WTC11 (cell line): ENCODE measurements around the gene FAM163A. TPM values are rescaled to one million over a fixed set of nuclear protein-coding genes. Genes with fewer than 3 reads are reported as not detected.

Experiments used
- ATAC-seq: fragments of 200-7000 bp; cut with Tn5 transposase; 2 replicates; pipeline ENCODE4 v1.10.0; 2021; ENCODE audit warnings: mild to moderate bottlenecking, moderate library complexity
- CTCF ChIA-PET: fragments of 300-600 bp; sonication (Branson Sonifier 250); formaldehyde crosslinking; loops from one replicate; lab custom pipeline; 2021; ENCODE audit warnings: antibody characterized with exemption; lab: Charles Lee
- POLR2A ChIA-PET: fragments of 350-600 bp; sonication (Branson Sonifier 250); formaldehyde crosslinking; loops from one replicate; lab custom pipeline; 2021; ENCODE audit warnings: antibody characterized with exemption; lab: Charles Lee
- DNase-seq: peaks from one replicate; pipeline ENCODE4 v3.0.0; 2021; ENCODE audit warnings: low spot score
- H3K27ac Mint-ChIP-seq: 2 replicates; pipeline ENCODE4 v1.8.0; 2021; ENCODE audit warnings: mixed read lengths
- H3K27me3 Mint-ChIP-seq: 2 replicates; pipeline ENCODE4 v1.8.0; 2021; ENCODE audit warnings: low read depth, mild to moderate bottlenecking, moderate library complexity, mixed read lengths
- H3K36me3 Mint-ChIP-seq: 2 replicates; pipeline ENCODE4 v1.8.0; 2021; ENCODE audit warnings: mixed read lengths
- H3K4me1 Mint-ChIP-seq: 2 replicates; pipeline ENCODE4 v1.8.0; 2022; ENCODE audit warnings: mixed read lengths
- H3K4me3 Mint-ChIP-seq: 2 replicates; pipeline ENCODE4 v1.8.0; 2021; ENCODE audit warnings: mild to moderate bottlenecking, moderate library complexity, mixed read lengths
- H3K9me3 Mint-ChIP-seq: 2 replicates; pipeline ENCODE4 v1.8.0; 2021; ENCODE audit warnings: mixed read lengths
- AFF4 ChIP-seq: sonication (generic); formaldehyde crosslinking; IDR thresholded peaks from 2 replicates; pipeline ENCODE4 v1.8.1; 2023; ENCODE audit warnings: mild to moderate bottlenecking, missing genetic modification reagents, borderline replicate concordance
- CDX4 ChIP-seq: fragments of 250-450 bp; sonication (Bioruptor Pico); IDR thresholded peaks from 2 replicates; pipeline ENCODE4 v1.9.0; 2021; ENCODE audit warnings: moderate library complexity, mild to moderate bottlenecking, inconsistent platforms, borderline replicate concordance
- CREM ChIP-seq: sonication (generic); formaldehyde crosslinking; IDR thresholded peaks from 2 replicates; pipeline ENCODE4 v1.8.1; 2022; ENCODE audit warnings: mild to moderate bottlenecking, missing genetic modification reagents, moderate library complexity
- FOXP1 ChIP-seq: sonication (generic); formaldehyde crosslinking; IDR thresholded peaks from 2 replicates; pipeline ENCODE4 v1.8.0; 2022; ENCODE audit warnings: missing genetic modification reagents, mild to moderate bottlenecking, moderate library complexity, borderline replicate concordance
- GABPB1 ChIP-seq: sonication (generic); formaldehyde crosslinking; IDR thresholded peaks from 2 replicates; pipeline ENCODE4 v1.8.1; 2023; ENCODE audit warnings: mild to moderate bottlenecking, missing genetic modification reagents
- JUN ChIP-seq: sonication (generic); formaldehyde crosslinking; IDR thresholded peaks from 2 replicates; pipeline ENCODE4 v1.8.0; 2023; ENCODE audit warnings: mild to moderate bottlenecking, missing genetic modification reagents
- KAT7 ChIP-seq: sonication (generic); formaldehyde crosslinking; IDR thresholded peaks from 2 replicates; pipeline ENCODE4 v1.8.1; 2023; ENCODE audit warnings: missing genetic modification reagents, mild to moderate bottlenecking, borderline replicate concordance
- MLX ChIP-seq: sonication (generic); formaldehyde crosslinking; IDR thresholded peaks from 2 replicates; pipeline ENCODE4 v1.8.1; 2023; ENCODE audit warnings: mild to moderate bottlenecking, missing genetic modification reagents, moderate library complexity
- MXD4 ChIP-seq: fragments of 250-450 bp; sonication (Bioruptor Pico); IDR thresholded peaks from 2 replicates; pipeline ENCODE4 v1.8.0; 2021; ENCODE audit warnings: mild to moderate bottlenecking, moderate library complexity, borderline replicate concordance
- OVOL2 ChIP-seq: fragments of 250-450 bp; sonication (Bioruptor Pico); IDR thresholded peaks from 2 replicates; pipeline ENCODE4 v1.9.0; 2021; ENCODE audit warnings: mild to moderate bottlenecking, borderline replicate concordance
- SMAD4 ChIP-seq: sonication (generic); formaldehyde crosslinking; IDR thresholded peaks from 2 replicates; pipeline ENCODE4 v1.8.0; 2022; ENCODE audit warnings: mild to moderate bottlenecking, missing genetic modification reagents
- TEAD1 ChIP-seq: sonication (generic); formaldehyde crosslinking; IDR thresholded peaks from 2 replicates; pipeline ENCODE4 v1.8.0; 2022; ENCODE audit warnings: mild to moderate bottlenecking, missing genetic modification reagents
- ZNF263 ChIP-seq: sonication (generic); formaldehyde crosslinking; IDR thresholded peaks from 2 replicates; pipeline ENCODE4 v1.8.1; 2022; ENCODE audit warnings: low read depth, mild to moderate bottlenecking, moderate library complexity, missing genetic modification reagents
- ZNF425 ChIP-seq: fragments of 250-450 bp; sonication (Bioruptor Pico); conservative IDR thresholded peaks from 2 replicates; pipeline ENCODE4 v1.9.0; 2021; ENCODE audit warnings: mild to moderate bottlenecking
- ZSCAN18 ChIP-seq: fragments of 250-450 bp; sonication (Bioruptor Pico); IDR thresholded peaks from 2 replicates; pipeline ENCODE4 v2.1.2; 2022; ENCODE audit warnings: mild to moderate bottlenecking, moderate library complexity
- total RNA-seq: library from RNA; stranded (reverse); gene quantifications from 3 replicates; pipeline ENCODE4 v1.2.3, GENCODE V29; 2021
- TF ChIP-seq, protein P1 (sequence below): sonication (generic); formaldehyde crosslinking; IDR thresholded peaks from 2 replicates; pipeline ENCODE4 v1.8.0; 2022; ENCODE audit warnings: mild to moderate bottlenecking, missing genetic modification reagents
- TF ChIP-seq, protein P2 (sequence below): sonication (generic); formaldehyde crosslinking; IDR thresholded peaks from 2 replicates; pipeline ENCODE4 v1.8.1; 2022; ENCODE audit warnings: low read depth, mild to moderate bottlenecking, moderate library complexity, missing genetic modification reagents, borderline replicate concordance

Gene FAM163A
- total RNA-seq, 1 experiment from 2014 or later, result 0.07 TPM

DNA sequence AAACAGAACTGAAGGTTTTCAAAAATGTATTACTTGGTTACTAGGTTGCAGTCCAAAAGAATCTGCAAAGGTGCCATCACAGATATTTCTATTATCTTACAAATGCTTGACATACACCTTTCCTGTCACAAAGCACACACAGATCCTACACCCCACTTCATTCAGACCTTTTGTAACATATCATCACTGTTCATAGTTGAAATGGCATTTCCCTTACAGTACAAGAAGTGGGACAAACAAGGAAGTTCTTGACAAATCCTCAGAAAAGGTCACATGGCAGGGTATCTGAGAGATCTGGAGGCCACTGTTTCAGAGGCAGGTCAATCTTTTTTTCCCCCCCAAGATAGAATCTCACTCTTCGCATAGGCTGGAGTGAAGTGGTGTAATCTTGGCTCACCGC lies 113.2 kb downstream of the FAM163A start:
- Mint-ChIP-seq H3K27me3 (no peaks in the 10 kb centered on the region), H3K4me3 (no peak overlapping the region), H3K4me1 (no peaks in the 10 kb centered on the region), H3K36me3 (no peaks in the 10 kb centered on the region), H3K27ac (no peak overlapping the region), H3K9me3 (no peaks in the 10 kb centered on the region)
- POLR2A ChIA-PET, result no interaction called here
- CTCF ChIA-PET, result no interaction called here
- TF ChIP-seq MXD4 (no peak), FOXP1 (CRISPR knock-in tag) (no peak), GABPB1 (no peak), KAT7 (CRISPR knock-in tag) (no peak), CREM (CRISPR knock-in tag) (no peak), AFF4 (CRISPR knock-in tag) (no peak), MLX (CRISPR knock-in tag) (no peak), JUN (CRISPR knock-in tag) (no peak)
- TF ChIP-seq, protein P1, sequence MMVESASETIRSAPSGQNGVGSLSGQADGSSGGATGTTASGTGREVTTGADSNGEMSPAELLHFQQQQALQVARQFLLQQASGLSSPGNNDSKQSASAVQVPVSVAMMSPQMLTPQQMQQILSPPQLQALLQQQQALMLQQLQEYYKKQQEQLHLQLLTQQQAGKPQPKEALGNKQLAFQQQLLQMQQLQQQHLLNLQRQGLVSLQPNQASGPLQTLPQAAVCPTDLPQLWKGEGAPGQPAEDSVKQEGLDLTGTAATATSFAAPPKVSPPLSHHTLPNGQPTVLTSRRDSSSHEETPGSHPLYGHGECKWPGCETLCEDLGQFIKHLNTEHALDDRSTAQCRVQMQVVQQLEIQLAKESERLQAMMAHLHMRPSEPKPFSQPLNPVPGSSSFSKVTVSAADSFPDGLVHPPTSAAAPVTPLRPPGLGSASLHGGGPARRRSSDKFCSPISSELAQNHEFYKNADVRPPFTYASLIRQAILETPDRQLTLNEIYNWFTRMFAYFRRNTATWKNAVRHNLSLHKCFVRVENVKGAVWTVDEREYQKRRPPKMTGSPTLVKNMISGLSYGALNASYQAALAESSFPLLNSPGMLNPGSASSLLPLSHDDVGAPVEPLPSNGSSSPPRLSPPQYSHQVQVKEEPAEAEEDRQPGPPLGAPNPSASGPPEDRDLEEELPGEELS (CRISPR knock-in tag), result no peak
- TF ChIP-seq, protein P2, sequence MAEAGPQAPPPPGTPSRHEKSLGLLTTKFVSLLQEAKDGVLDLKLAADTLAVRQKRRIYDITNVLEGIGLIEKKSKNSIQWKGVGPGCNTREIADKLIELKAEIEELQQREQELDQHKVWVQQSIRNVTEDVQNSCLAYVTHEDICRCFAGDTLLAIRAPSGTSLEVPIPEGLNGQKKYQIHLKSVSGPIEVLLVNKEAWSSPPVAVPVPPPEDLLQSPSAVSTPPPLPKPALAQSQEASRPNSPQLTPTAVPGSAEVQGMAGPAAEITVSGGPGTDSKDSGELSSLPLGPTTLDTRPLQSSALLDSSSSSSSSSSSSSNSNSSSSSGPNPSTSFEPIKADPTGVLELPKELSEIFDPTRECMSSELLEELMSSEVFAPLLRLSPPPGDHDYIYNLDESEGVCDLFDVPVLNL (CRISPR knock-in tag), result no peak
- DNase-seq, result no peak
- no peak for ATAC-seq

DNA sequence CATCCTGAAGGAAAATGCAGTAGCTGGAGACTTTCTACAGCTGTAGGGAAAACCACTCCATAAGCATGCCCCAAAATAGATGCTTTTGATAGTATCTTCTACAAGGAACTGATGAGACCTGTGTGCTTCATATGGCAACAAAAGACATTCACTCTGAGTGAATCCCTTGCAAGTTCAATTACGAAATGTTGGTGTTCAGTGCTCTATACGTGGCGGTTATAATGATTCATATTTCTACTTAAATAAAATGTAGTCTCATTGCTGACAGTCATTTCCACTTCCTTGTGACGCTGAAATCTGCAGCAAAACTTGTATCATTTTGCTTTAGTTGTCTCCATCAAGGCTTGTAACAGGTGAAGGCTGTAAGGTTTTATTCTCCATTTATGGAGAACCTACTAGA lies 113.9 kb downstream of the FAM163A start:
- H3K4me1 Mint-ChIP-seq, result no peaks in the 10 kb centered on the region
- no peak overlapping the region for H3K27ac Mint-ChIP-seq
- ChIA-PET CTCF (no interaction called here), POLR2A (no interaction called here)
- no peak for DNase-seq
- no peak for ATAC-seq
- no peak overlapping the region for H3K4me3 Mint-ChIP-seq
- H3K9me3 Mint-ChIP-seq, result no peaks in the 10 kb centered on the region
- H3K36me3 Mint-ChIP-seq, result no peaks in the 10 kb centered on the region
- no peaks in the 10 kb centered on the region for H3K27me3 Mint-ChIP-seq
- no peak for TF ChIP-seq OVOL2 (CRISPR knock-in tag)
- TF ChIP-seq MLX (CRISPR knock-in tag), result no peak
- TF ChIP-seq ZNF263, result no peak
- TF ChIP-seq ZNF425 (CRISPR knock-in tag), result no peak
- no peak for TF ChIP-seq CREM (CRISPR knock-in tag)
- no peak for TF ChIP-seq TEAD1 (CRISPR knock-in tag)
- TF ChIP-seq SMAD4 (CRISPR knock-in tag), result no peak
- no peak for TF ChIP-seq CDX4 (CRISPR knock-in tag)
- TF ChIP-seq, protein P1 (CRISPR knock-in tag), result no peak
- no peak for TF ChIP-seq ZSCAN18 (CRISPR knock-in tag)
